Loucy (cell line): Measurements from ENCODE around the gene RHOC.

Experiments used
- H2AFZ ChIP-seq: fragments of 200-600 bp; sonication (generic); 2 replicates; pipeline ENCODE4 v1.6.0; 2016; ENCODE audit warnings: antibody characterized with exemption, mild to moderate bottlenecking, low read length, moderate library complexity
- H3F3A ChIP-seq: fragments of 200-600 bp; 2 replicates; pipeline ENCODE4 v1.6.0; 2016; ENCODE audit warnings: antibody characterized with exemption, low read depth, mild to moderate bottlenecking
- H3K27me3 ChIP-seq: fragments of 200-600 bp; sonication (generic); 2 replicates; pipeline ENCODE4 v1.6.1; 2014; ENCODE audit warnings: low read length, mild to moderate bottlenecking; ENCODE audit not compliant: insufficient read depth, poor library complexity, severe bottlenecking
- H3K36me3 ChIP-seq: fragments of 200-600 bp; sonication (generic); 2 replicates; pipeline ENCODE4 v1.6.1; 2016; ENCODE audit warnings: low read length; ENCODE audit not compliant: insufficient read depth
- H3K4me1 ChIP-seq: fragments of 200-600 bp; sonication (generic); 2 replicates; pipeline ENCODE4 v1.5.1; 2014; ENCODE audit warnings: low read length, mild to moderate bottlenecking; ENCODE audit not compliant: insufficient read depth, poor library complexity, severe bottlenecking
- H3K4me2 ChIP-seq: fragments of 200-600 bp; sonication (generic); 2 replicates; pipeline ENCODE4 v1.6.0; 2014; ENCODE audit warnings: antibody characterized with exemption, low read length, low read depth, mild to moderate bottlenecking; ENCODE audit not compliant: poor library complexity, severe bottlenecking
- H3K4me3 ChIP-seq: fragments of 200-600 bp; sonication (generic); 2 replicates; pipeline ENCODE4 v1.5.1; 2014; ENCODE audit warnings: low read length, mild to moderate bottlenecking, mixed read lengths; ENCODE audit not compliant: poor library complexity, severe bottlenecking
- H3K79me2 ChIP-seq: fragments of 200-600 bp; sonication (generic); 2 replicates; pipeline ENCODE4 v1.6.1; 2014; ENCODE audit warnings: low read length; ENCODE audit not compliant: insufficient read depth
- H3K9ac ChIP-seq: fragments of 200-600 bp; sonication (generic); 2 replicates; pipeline ENCODE4 v1.6.0; 2014; ENCODE audit warnings: mild to moderate bottlenecking, low read depth, low read length, moderate library complexity; ENCODE audit not compliant: poor library complexity, severe bottlenecking
- H3K9me2 ChIP-seq: fragments of 200-600 bp; sonication (generic); replicated peaks from 2 replicates; pipeline ENCODE4 v1.6.1; 2016; ENCODE audit warnings: low read depth, low read length, mixed read lengths
- H3K9me3 ChIP-seq: fragments of 200-600 bp; sonication (generic); 2 replicates; pipeline ENCODE4 v1.6.1; 2014; ENCODE audit warnings: mild to moderate bottlenecking, antibody characterized with exemption, low read length, low read depth; ENCODE audit not compliant: insufficient read depth
- H4K20me1 ChIP-seq: fragments of 200-600 bp; sonication (generic); 2 replicates; pipeline ENCODE4 v1.6.0; 2014; ENCODE audit warnings: antibody characterized with exemption, low read length, mild to moderate bottlenecking; ENCODE audit not compliant: insufficient read depth, poor library complexity, severe bottlenecking
- EZH2phosphoT487 ChIP-seq: fragments of 200-600 bp; IDR thresholded peaks from 2 replicates; pipeline ENCODE4 v1.6.1; 2018; ENCODE audit warnings: antibody characterized with exemption, mild to moderate bottlenecking, moderate library complexity, borderline replicate concordance
- TF ChIP-seq, protein P1 (sequence below): fragments of 200-600 bp; sonication (generic); conservative IDR thresholded peaks from 2 replicates; pipeline ENCODE4 v1.5.1; 2014; ENCODE audit warnings: mild to moderate bottlenecking, antibody characterized with exemption, low read length

Gene RHOC

GRCh38 chr1:112702067-112702395, 4.9 kb downstream of the RHOC start:
- H3K9me2 ChIP-seq: no peaks in the 10 kb centered on the region
- H3F3A ChIP-seq: no peaks in the 10 kb centered on the region
- no peak overlapping the region for H2AFZ ChIP-seq
- peak overlapping the region; percentile 99 for H3K4me2 ChIP-seq
- no peak overlapping the region for H3K4me3 ChIP-seq
- H3K4me1 ChIP-seq: peaks cover 61% of the 10 kb centered on the region
- peaks cover 38% of the 10 kb centered on the region for H4K20me1 ChIP-seq
- no peaks in the 10 kb centered on the region for H3K9me3 ChIP-seq
- TF ChIP-seq, protein P1, sequence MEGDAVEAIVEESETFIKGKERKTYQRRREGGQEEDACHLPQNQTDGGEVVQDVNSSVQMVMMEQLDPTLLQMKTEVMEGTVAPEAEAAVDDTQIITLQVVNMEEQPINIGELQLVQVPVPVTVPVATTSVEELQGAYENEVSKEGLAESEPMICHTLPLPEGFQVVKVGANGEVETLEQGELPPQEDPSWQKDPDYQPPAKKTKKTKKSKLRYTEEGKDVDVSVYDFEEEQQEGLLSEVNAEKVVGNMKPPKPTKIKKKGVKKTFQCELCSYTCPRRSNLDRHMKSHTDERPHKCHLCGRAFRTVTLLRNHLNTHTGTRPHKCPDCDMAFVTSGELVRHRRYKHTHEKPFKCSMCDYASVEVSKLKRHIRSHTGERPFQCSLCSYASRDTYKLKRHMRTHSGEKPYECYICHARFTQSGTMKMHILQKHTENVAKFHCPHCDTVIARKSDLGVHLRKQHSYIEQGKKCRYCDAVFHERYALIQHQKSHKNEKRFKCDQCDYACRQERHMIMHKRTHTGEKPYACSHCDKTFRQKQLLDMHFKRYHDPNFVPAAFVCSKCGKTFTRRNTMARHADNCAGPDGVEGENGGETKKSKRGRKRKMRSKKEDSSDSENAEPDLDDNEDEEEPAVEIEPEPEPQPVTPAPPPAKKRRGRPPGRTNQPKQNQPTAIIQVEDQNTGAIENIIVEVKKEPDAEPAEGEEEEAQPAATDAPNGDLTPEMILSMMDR: no peak
- TF ChIP-seq EZH2phosphoT487: no peak
- peaks cover 34% of the 10 kb centered on the region; the same call in 1 of the 2 replicates for H3K36me3 ChIP-seq
- H3K9ac ChIP-seq: peak overlapping the region; percentile 86
- no peaks in the 10 kb centered on the region for H3K27me3 ChIP-seq
- peaks cover 51% of the 10 kb centered on the region for H3K79me2 ChIP-seq

GRCh38 chr1:112701227-112702066, 5.5 kb downstream of the RHOC start:
- H3K4me3 ChIP-seq: peak overlapping the region; percentile 49
- H3K4me1 ChIP-seq: peaks cover 61% of the 10 kb centered on the region
- peaks cover 38% of the 10 kb centered on the region for H4K20me1 ChIP-seq
- H3K9me2 ChIP-seq: no peaks in the 10 kb centered on the region
- no peaks in the 10 kb centered on the region for H3K9me3 ChIP-seq
- H3F3A ChIP-seq: no peaks in the 10 kb centered on the region
- TF ChIP-seq, protein P1: no peak
- H3K79me2 ChIP-seq: peaks cover 46% of the 10 kb centered on the region
- peak overlapping the region; percentile 86 for H3K9ac ChIP-seq
- H3K27me3 ChIP-seq: no peaks in the 10 kb centered on the region
- no peak overlapping the region for H2AFZ ChIP-seq
- H3K4me2 ChIP-seq: peak overlapping the region; percentile 99
- peaks cover 40% of the 10 kb centered on the region; the same call in 1 of the 2 replicates for H3K36me3 ChIP-seq

GRCh38 chr1:112700290-112701226, 6.4 kb downstream of the RHOC start:
- no peak overlapping the region for H2AFZ ChIP-seq

More at GRCh38 chr1:112700290-112701226, 6.4 kb downstream of the RHOC start:
- H3K9ac ChIP-seq: peak overlapping the region; percentile 44
- peak overlapping the region; percentile 99 for H3K4me2 ChIP-seq
- H3K36me3 ChIP-seq: peaks cover 45% of the 10 kb centered on the region; the same call in 1 of the 2 replicates
- no peaks in the 10 kb centered on the region for H3K27me3 ChIP-seq
- H4K20me1 ChIP-seq: peaks cover 38% of the 10 kb centered on the region
- no peaks in the 10 kb centered on the region for H3K9me3 ChIP-seq
- no peaks in the 10 kb centered on the region for H3K9me2 ChIP-seq
- peaks cover 55% of the 10 kb centered on the region for H3K4me1 ChIP-seq
- H3K79me2 ChIP-seq: peaks cover 37% of the 10 kb centered on the region
- H3F3A ChIP-seq: no peaks in the 10 kb centered on the region
- no peak for TF ChIP-seq EZH2phosphoT487
- TF ChIP-seq, protein P1: no peak
- peak overlapping the region; percentile 49 for H3K4me3 ChIP-seq
